ENCODE data around the gene PAK5.
"Not testable (repeated sequence)": the region's sequence is repeated elsewhere in the genome, so short reads cannot be mapped to it uniquely, and the experiment has no call there.

The PAK5 gene

GRCh38 chr20:9685011-9685410, 153.9 kb downstream of the PAK5 start:
- DNase-seq (ENCODE audit: low read depth), result no peak

- DNase-seq (ENCODE audit: low read depth), result no peak
Observed at GRCh38 chr20:9677100-9677623, 161.7 kb downstream of the PAK5 start.

GRCh38 chr20:9672981-9673380, 165.9 kb downstream of the PAK5 start:
- DNase-seq (ENCODE audit: low read depth), result no peak

- no peak for DNase-seq (ENCODE audit: low read depth)
Observed at GRCh38 chr20:9672027-9672426, 166.8 kb downstream of the PAK5 start.

- DNase-seq (ENCODE audit: low read depth), result no peak
Observed at GRCh38 chr20:9668381-9668780, 170.5 kb downstream of the PAK5 start.

- DNase-seq (ENCODE audit: low read depth), result no peak
Observed at GRCh38 chr20:9663423-9663822, 175.5 kb downstream of the PAK5 start.

GRCh38 chr20:9660236-9660868, 178.5 kb downstream of the PAK5 start:
- no peak for DNase-seq (ENCODE audit: low read depth)

- no peak for DNase-seq (ENCODE audit: low read depth)
Observed at GRCh38 chr20:9647741-9648140, 191.1 kb downstream of the PAK5 start.

GRCh38 chr20:9646375-9646774, 192.5 kb downstream of the PAK5 start:
- no peak for DNase-seq (ENCODE audit: low read depth)

GRCh38 chr20:9642882-9643281, 196.0 kb downstream of the PAK5 start:
- no peak for DNase-seq (ENCODE audit: low read depth)

- not testable (repeated sequence) for DNase-seq (ENCODE audit: low read depth)
Observed at GRCh38 chr20:9641499-9642000, 197.3 kb downstream of the PAK5 start.

- no peak for DNase-seq (ENCODE audit: low read depth)
Observed at GRCh38 chr20:9637889-9638288, 201.0 kb downstream of the PAK5 start.

- no peak for DNase-seq (ENCODE audit: low read depth)
Observed at GRCh38 chr20:9635750-9636149, 203.1 kb downstream of the PAK5 start.

- no peak for DNase-seq (ENCODE audit: low read depth)
Observed at GRCh38 chr20:9634327-9634726, 204.5 kb downstream of the PAK5 start.

- DNase-seq (ENCODE audit: low read depth), result no peak
Observed at GRCh38 chr20:9632991-9633390, 205.9 kb downstream of the PAK5 start.

- no peak for DNase-seq (ENCODE audit: low read depth)
Observed at GRCh38 chr20:9632265-9632664, 206.6 kb downstream of the PAK5 start.

- DNase-seq (ENCODE audit: low read depth), result no peak
Observed at GRCh38 chr20:9630554-9630953, 208.3 kb downstream of the PAK5 start.

- no peak for DNase-seq (ENCODE audit: low read depth)
Observed at GRCh38 chr20:9629831-9630230, 209.0 kb downstream of the PAK5 start.

- no peak for DNase-seq (ENCODE audit: low read depth)
Observed at GRCh38 chr20:9628589-9628988, 210.3 kb downstream of the PAK5 start.

- DNase-seq (ENCODE audit: low read depth), result no peak
Observed at GRCh38 chr20:9628141-9628540, 210.7 kb downstream of the PAK5 start.

GRCh38 chr20:9627219-9627618, 211.7 kb downstream of the PAK5 start:
- no peak for DNase-seq (ENCODE audit: low read depth)

- DNase-seq (ENCODE audit: low read depth), result no peak
Observed at GRCh38 chr20:9626357-9626756, 212.5 kb downstream of the PAK5 start.

GRCh38 chr20:9617940-9618339, 220.9 kb downstream of the PAK5 start:
- DNase-seq (ENCODE audit: low read depth), result no peak

GRCh38 chr20:9616833-9617461, 221.9 kb downstream of the PAK5 start:
- DNase-seq (ENCODE audit: low read depth), result peak; percentile 15

All from T follicular helper cell (primary cell).